DMS 273 treated with DMSO at 0.1 percent for 48 hours (cell line): ENCODE results near the gene GRK1.

ENCODE experiments used
- DNase-seq: peaks from one replicate; lab custom pipeline; 2025; lab: John Stamatoyannopoulos, UW

GRK1 gene

DNA sequence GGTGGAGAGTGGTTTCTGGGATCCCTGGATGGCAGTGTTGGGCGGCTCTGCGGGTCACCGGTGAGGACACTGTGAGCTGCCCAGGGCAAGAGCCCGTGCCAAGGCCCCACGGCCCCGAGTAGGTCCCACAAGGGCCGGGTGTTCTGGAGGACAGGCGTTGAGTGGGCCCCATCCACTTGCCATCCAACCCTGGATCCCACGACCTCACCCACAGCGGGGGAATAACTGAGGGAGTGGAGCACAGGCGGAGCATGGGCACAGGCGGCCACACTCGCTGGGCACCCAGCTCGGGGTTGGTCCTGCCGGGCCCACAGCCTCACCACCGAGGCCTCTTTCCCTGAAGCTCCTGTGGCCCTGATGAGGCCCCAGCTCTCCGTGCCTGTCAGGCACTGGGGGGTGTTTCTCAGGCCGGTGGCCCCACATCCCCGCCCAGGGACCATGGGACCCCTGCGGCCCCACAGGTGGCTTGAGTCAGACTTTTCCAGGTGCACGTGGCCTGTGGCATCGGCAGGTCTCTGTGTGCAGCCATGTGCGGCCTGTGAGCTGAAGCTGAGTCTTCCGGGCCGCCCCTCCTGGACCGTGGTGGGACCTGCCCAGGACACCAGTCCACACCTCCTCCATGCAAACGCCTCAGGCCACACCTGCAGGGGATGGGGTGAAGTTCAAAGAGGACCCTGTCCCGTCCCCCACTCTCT, 108.6 kb downstream of the GRK1 start:
- no peak for DNase-seq

GRCh38 chr13:113776231-113777125, 109.5 kb downstream of the GRK1 start:
- no peak for DNase-seq

DNA sequence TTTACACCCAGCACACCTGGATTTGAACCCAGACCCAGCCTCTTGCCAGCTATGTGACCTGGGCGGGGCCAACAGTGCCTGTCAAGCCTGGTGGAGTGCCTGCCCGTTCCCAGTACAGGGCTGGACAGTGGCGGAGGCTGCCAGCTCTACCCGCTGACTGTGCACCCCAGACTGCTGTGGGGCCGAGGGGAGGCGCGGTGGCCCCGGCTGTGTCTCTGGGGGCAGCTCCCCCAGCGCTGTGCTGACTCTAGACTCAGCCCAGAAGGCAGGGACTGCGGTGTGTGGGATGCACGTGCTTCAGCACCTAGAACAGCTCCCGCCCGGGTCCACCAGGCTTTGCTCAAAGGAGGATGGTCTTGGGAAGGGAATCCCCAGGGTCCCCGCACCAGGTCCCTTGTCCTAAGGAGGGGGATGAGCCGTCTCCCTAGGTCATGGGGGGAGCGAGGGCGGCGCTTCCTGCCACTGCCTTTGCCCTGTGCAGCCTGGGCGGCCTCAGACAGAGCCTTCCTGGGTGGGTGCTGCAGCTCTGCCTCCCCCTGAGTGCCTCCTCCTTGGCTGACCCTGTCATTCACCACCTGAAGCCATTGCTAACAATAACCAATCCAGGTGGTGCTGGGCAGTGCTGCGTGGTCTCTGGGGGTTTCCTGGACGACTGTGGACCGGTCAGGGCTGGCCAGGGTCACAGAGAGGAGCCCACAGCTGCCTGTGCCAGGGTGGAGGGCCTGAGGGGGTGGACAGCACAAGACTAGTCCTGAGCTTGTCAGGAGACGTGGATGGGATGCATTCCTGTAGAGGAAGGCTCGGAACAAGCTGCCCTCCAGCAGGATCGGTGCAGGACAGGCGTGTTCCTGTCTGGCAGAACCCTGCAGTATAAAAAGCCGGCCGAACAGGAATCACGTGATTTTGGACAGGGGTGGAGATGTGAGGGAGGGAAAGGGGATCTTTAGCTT, 110.6 kb downstream of the GRK1 start:
- no peak for DNase-seq

- no peak for DNase-seq
Measured at GRCh38 chr13:113781571-113781970, 114.6 kb downstream of the GRK1 start.

GRCh38 chr13:113782472-113782871, 115.5 kb downstream of the GRK1 start:
- no peak for DNase-seq

- no peak for DNase-seq
Measured at GRCh38 chr13:113783200-113783881, 116.3 kb downstream of the GRK1 start.

GRCh38 chr13:113783966-113784644, 117.1 kb downstream of the GRK1 start:
- no peak for DNase-seq

DNA sequence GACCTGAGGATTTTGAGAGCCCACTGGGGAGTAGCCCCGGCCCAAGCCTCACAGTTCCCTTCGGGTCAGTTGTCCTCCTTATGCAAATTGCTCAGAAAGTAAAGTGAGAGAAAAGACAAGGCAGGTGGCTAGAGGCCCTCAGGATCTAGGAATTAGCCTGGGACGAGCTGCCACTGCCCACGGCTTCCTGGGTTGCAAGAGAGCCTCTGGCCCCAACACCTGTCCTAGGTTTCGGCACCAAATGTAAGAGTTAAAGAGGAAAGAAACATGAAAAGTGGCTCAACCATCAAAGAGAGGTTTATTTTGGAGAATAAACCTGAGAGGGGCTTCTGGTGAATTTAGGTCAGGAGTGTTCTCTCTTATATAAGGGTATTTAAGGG, 117.6 kb downstream of the GRK1 start:
- no peak for DNase-seq

GRCh38 chr13:113785051-113786010, 118.3 kb downstream of the GRK1 start:
- DNase-seq: no peak

GRCh38 chr13:113786262-113786841, 119.3 kb downstream of the GRK1 start:
- DNase-seq: no peak
